ENCODE data around the gene SHROOM3. TPM values are rescaled to one million over a fixed set of nuclear protein-coding genes. Genes with fewer than 3 reads are reported as not detected.

Gene SHROOM3
- total RNA-seq, 1 experiment from 2014 or later: 0.78 TPM

DNA sequence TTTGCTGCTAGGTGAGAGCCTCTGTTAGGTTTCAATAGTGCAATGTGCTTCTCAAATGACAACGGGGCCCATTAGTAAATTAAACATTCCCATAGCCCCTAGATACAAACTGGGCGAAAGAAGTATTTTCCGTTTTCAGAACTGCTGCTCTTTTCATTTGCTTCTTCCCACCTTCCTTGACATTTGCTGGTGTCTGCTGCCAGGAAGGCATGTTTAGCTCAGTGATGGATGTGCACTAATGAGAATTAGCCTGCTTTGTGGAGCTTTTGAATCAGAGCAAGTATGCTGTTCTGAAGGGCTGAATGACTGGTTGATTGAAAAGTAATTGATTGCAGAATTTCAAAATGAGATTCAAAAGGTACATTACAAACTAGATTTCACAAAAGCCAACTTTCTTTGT, 57.0 kb downstream of the SHROOM3 start:
- H3K27ac ChIP-seq (ENCODE audit: low read length): no peak overlapping the region
- no peak overlapping the region for H3K4me2 ChIP-seq (ENCODE audit: low read depth, low read length, poor library complexity, severe bottlenecking)
- DNase-seq: no peak
- no peak overlapping the region for H2AFZ ChIP-seq (ENCODE audit: low read length)
- H3K9me2 ChIP-seq (replicated peaks; ENCODE audit: insufficient read depth, low read length): no peaks in the 10 kb centered on the region
- H3K4me3 ChIP-seq (ENCODE audit: low read length): no peak overlapping the region
- no peaks in the 10 kb centered on the region for H3K36me3 ChIP-seq (ENCODE audit: insufficient read depth, low read length)
- H4K20me1 ChIP-seq (ENCODE audit: insufficient read depth, low read depth, low read length): no peaks in the 10 kb centered on the region
- no peaks in the 10 kb centered on the region for H3K79me2 ChIP-seq (ENCODE audit: low read length)
- no peak overlapping the region for H3K9ac ChIP-seq (ENCODE audit: low read length)
- H3K27me3 ChIP-seq (ENCODE audit: low read length): no peaks in the 10 kb centered on the region
- no peaks in the 10 kb centered on the region for H3K9me3 ChIP-seq (ENCODE audit: low read length)
- no peaks in the 10 kb centered on the region for H3K4me1 ChIP-seq (ENCODE audit: low read length)

DNA sequence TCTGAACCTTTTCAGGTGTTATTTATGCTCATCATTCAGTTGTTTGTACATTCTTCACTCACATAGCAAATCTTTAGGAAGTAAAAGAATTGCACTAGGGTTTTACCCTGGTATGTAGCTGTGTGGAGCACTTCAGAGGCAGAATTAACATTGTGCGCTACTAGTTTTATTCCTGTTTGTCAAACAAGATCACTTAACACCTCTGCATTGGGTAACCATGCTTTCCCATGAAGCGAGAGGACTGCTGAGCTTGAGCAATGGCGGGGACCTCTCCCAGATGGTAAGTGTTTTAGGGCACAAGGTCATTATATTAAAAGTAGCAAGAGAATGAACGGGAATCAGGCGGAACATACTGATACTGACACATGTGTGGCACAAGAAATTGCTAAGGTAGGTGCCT, 59.2 kb downstream of the SHROOM3 start:
- Histone ChIP-seq H3K4me2 (ENCODE audit: low read depth, low read length, poor library complexity, severe bottlenecking) (no peak overlapping the region), H3K27me3 (ENCODE audit: low read length) (no peaks in the 10 kb centered on the region), H3K4me3 (ENCODE audit: low read length) (no peak overlapping the region), H3K79me2 (ENCODE audit: low read length) (no peaks in the 10 kb centered on the region), H3K4me1 (ENCODE audit: low read length) (no peaks in the 10 kb centered on the region), H4K20me1 (ENCODE audit: insufficient read depth, low read depth, low read length) (no peaks in the 10 kb centered on the region), H3K9me2 (replicated peaks; ENCODE audit: insufficient read depth, low read length) (no peaks in the 10 kb centered on the region), H3K27ac (ENCODE audit: low read length) (no peak overlapping the region), H2AFZ (ENCODE audit: low read length) (no peak overlapping the region), H3K9me3 (ENCODE audit: low read length) (no peaks in the 10 kb centered on the region), H3K36me3 (ENCODE audit: insufficient read depth, low read length) (no peaks in the 10 kb centered on the region), H3K9ac (ENCODE audit: low read length) (no peak overlapping the region)
- no peak for DNase-seq

- H3K9me2 ChIP-seq (replicated peaks; ENCODE audit: insufficient read depth, low read length): no peaks in the 10 kb centered on the region
- H2AFZ ChIP-seq (ENCODE audit: low read length): no peak overlapping the region
- H3K27ac ChIP-seq (ENCODE audit: low read length): no peak overlapping the region
- no peaks in the 10 kb centered on the region for H3K36me3 ChIP-seq (ENCODE audit: insufficient read depth, low read length)
- no peaks in the 10 kb centered on the region for H3K79me2 ChIP-seq (ENCODE audit: low read length)
- no peaks in the 10 kb centered on the region for H4K20me1 ChIP-seq (ENCODE audit: insufficient read depth, low read depth, low read length)
- H3K4me3 ChIP-seq (ENCODE audit: low read length): no peak overlapping the region
- H3K4me2 ChIP-seq (ENCODE audit: low read depth, low read length, poor library complexity, severe bottlenecking): no peak overlapping the region
- no peaks in the 10 kb centered on the region for H3K4me1 ChIP-seq (ENCODE audit: low read length)
- H3K27me3 ChIP-seq (ENCODE audit: low read length): no peaks in the 10 kb centered on the region
- H3K9ac ChIP-seq (ENCODE audit: low read length): no peak overlapping the region
- DNase-seq: no peak
- no peaks in the 10 kb centered on the region for H3K9me3 ChIP-seq (ENCODE audit: low read length)
Measured at GRCh38 chr4:76494871-76495590, 60.0 kb downstream of the SHROOM3 start.

DNA sequence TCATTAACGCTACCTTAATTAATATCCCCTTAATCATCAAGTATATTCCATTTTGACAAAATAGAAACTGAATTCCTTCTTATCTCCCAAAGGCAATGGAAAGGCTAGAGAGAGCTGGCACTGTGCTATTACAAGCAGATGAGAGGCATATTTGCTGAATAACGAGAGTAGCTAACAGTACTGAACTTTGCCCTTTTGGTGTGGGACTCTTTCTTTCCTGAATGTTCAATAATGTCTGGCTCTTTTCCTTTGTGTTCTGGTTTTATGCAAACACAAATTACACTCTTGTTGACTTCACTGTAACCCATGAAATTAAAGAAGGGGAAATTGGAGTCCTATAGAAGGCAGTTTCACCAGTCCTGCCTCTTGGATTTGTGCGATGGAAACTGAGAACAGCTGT, 63.5 kb downstream of the SHROOM3 start:
- no peak overlapping the region for H2AFZ ChIP-seq (ENCODE audit: low read length)

DNA sequence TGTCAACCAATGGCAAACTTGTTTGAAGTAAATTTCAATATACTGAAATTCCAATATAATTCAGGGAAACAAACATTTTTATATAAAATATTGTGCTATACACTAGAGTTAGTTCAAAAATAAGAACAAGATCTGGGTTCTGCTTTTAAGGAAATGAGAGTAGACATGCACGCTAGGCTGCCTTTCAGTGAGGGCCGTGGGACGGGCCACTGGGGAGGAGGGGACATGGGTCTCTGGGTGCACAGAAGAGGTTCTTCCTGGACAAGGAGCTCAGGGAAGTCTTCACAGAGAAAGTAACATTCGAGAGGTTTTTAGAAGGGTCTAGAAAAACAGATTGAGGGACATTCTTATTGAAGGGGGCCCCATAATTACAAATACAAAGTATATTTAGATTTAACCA, 64.4 kb downstream of the SHROOM3 start:
- no peaks in the 10 kb centered on the region for H3K27me3 ChIP-seq (ENCODE audit: low read length)
- H3K79me2 ChIP-seq (ENCODE audit: low read length): no peaks in the 10 kb centered on the region
- no peak overlapping the region for H3K27ac ChIP-seq (ENCODE audit: low read length)
- no peaks in the 10 kb centered on the region for H3K36me3 ChIP-seq (ENCODE audit: insufficient read depth, low read length)
- H3K4me2 ChIP-seq (ENCODE audit: low read depth, low read length, poor library complexity, severe bottlenecking): no peak overlapping the region
- no peak overlapping the region for H2AFZ ChIP-seq (ENCODE audit: low read length)
- H4K20me1 ChIP-seq (ENCODE audit: insufficient read depth, low read depth, low read length): no peaks in the 10 kb centered on the region
- no peak overlapping the region for H3K4me3 ChIP-seq (ENCODE audit: low read length)
- H3K9me2 ChIP-seq (replicated peaks; ENCODE audit: insufficient read depth, low read length): no peaks in the 10 kb centered on the region
- no peaks in the 10 kb centered on the region for H3K9me3 ChIP-seq (ENCODE audit: low read length)
- no peak overlapping the region for H3K9ac ChIP-seq (ENCODE audit: low read length)
- DNase-seq: no peak
- H3K4me1 ChIP-seq (ENCODE audit: low read length): no peaks in the 10 kb centered on the region

More for the DNA sequence above, 63.5 kb downstream of the SHROOM3 start:
- Histone ChIP-seq H3K9ac (ENCODE audit: low read length) (no peak overlapping the region), H3K9me2 (replicated peaks; ENCODE audit: insufficient read depth, low read length) (no peaks in the 10 kb centered on the region), H3K36me3 (ENCODE audit: insufficient read depth, low read length) (no peaks in the 10 kb centered on the region), H3K79me2 (ENCODE audit: low read length) (no peaks in the 10 kb centered on the region), H3K9me3 (ENCODE audit: low read length) (no peaks in the 10 kb centered on the region), H3K4me1 (ENCODE audit: low read length) (no peaks in the 10 kb centered on the region), H4K20me1 (ENCODE audit: insufficient read depth, low read depth, low read length) (no peaks in the 10 kb centered on the region), H3K27ac (ENCODE audit: low read length) (no peak overlapping the region), H3K4me2 (ENCODE audit: low read depth, low read length, poor library complexity, severe bottlenecking) (no peak overlapping the region), H3K27me3 (ENCODE audit: low read length) (no peaks in the 10 kb centered on the region), H3K4me3 (ENCODE audit: low read length) (no peak overlapping the region)
- DNase-seq: no peak

DNA sequence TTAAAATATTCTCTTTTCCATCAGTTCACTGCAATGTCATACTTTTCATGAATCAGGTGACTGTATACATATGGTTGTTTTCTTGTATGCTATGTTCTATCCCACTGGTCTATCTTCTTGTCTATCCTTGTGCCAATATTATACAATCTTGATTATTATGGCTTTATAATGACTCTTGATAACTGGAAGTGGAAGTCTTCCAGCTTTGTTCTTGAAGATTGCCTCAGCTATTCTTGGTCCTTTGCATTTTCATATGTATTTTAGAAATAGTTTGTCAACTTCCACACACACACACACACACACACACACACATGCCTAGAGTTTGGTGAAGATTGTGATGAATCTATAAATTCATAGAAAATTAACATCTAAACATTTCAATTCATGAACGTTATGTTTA, 67.9 kb downstream of the SHROOM3 start:
- Histone ChIP-seq H3K4me1 (ENCODE audit: low read length) (no peaks in the 10 kb centered on the region), H3K27me3 (ENCODE audit: low read length) (no peaks in the 10 kb centered on the region), H3K9ac (ENCODE audit: low read length) (no peak overlapping the region), H3K9me3 (ENCODE audit: low read length) (no peaks in the 10 kb centered on the region), H4K20me1 (ENCODE audit: insufficient read depth, low read depth, low read length) (no peaks in the 10 kb centered on the region), H3K79me2 (ENCODE audit: low read length) (no peaks in the 10 kb centered on the region), H3K36me3 (ENCODE audit: insufficient read depth, low read length) (no peaks in the 10 kb centered on the region), H2AFZ (ENCODE audit: low read length) (no peak overlapping the region), H3K4me3 (ENCODE audit: low read length) (no peak overlapping the region), H3K4me2 (ENCODE audit: low read depth, low read length, poor library complexity, severe bottlenecking) (no peak overlapping the region), H3K9me2 (replicated peaks; ENCODE audit: insufficient read depth, low read length) (no peaks in the 10 kb centered on the region), H3K27ac (ENCODE audit: low read length) (no peak overlapping the region)
- no peak for DNase-seq

GRCh38 chr4:76504613-76505465, 69.8 kb downstream of the SHROOM3 start:
- no peaks in the 10 kb centered on the region for H4K20me1 ChIP-seq (ENCODE audit: insufficient read depth, low read depth, low read length)
- peak; percentile 66 for DNase-seq
- H3K9me2 ChIP-seq (replicated peaks; ENCODE audit: insufficient read depth, low read length): no peaks in the 10 kb centered on the region
- H3K4me3 ChIP-seq (ENCODE audit: low read length): no peak overlapping the region
- no peaks in the 10 kb centered on the region for H3K36me3 ChIP-seq (ENCODE audit: insufficient read depth, low read length)
- H3K4me2 ChIP-seq (ENCODE audit: low read depth, low read length, poor library complexity, severe bottlenecking): no peak overlapping the region
- no peak overlapping the region for H3K9ac ChIP-seq (ENCODE audit: low read length)
- H2AFZ ChIP-seq (ENCODE audit: low read length): no peak overlapping the region
- H3K27me3 ChIP-seq (ENCODE audit: low read length): no peaks in the 10 kb centered on the region
- H3K79me2 ChIP-seq (ENCODE audit: low read length): no peaks in the 10 kb centered on the region
- no peak overlapping the region for H3K27ac ChIP-seq (ENCODE audit: low read length)
- H3K4me1 ChIP-seq (ENCODE audit: low read length): no peaks in the 10 kb centered on the region
- H3K9me3 ChIP-seq (ENCODE audit: low read length): no peaks in the 10 kb centered on the region

- Histone ChIP-seq H3K4me3 (ENCODE audit: low read length) (no peak overlapping the region), H3K9me2 (replicated peaks; ENCODE audit: insufficient read depth, low read length) (no peaks in the 10 kb centered on the region), H3K9ac (ENCODE audit: low read length) (no peak overlapping the region), H4K20me1 (ENCODE audit: insufficient read depth, low read depth, low read length) (no peaks in the 10 kb centered on the region), H3K4me1 (ENCODE audit: low read length) (no peaks in the 10 kb centered on the region), H3K9me3 (ENCODE audit: low read length) (no peaks in the 10 kb centered on the region), H3K27me3 (ENCODE audit: low read length) (no peaks in the 10 kb centered on the region), H3K4me2 (ENCODE audit: low read depth, low read length, poor library complexity, severe bottlenecking) (no peak overlapping the region), H3K79me2 (ENCODE audit: low read length) (no peaks in the 10 kb centered on the region), H3K27ac (ENCODE audit: low read length) (no peak overlapping the region), H2AFZ (ENCODE audit: low read length) (no peak overlapping the region), H3K36me3 (ENCODE audit: insufficient read depth, low read length) (no peaks in the 10 kb centered on the region)
- DNase-seq: no peak
Measured at GRCh38 chr4:76511947-76512346, 76.9 kb downstream of the SHROOM3 start.

All from Karpas-422 (cell line).